ENCODE measurements around the gene OSBP2. TPM values are rescaled to one million over a fixed set of nuclear protein-coding genes. Genes with fewer than 3 reads are reported as not detected.

The OSBP2 gene
- total RNA-seq, 1 experiment from 2014 or later: 6.2 TPM

- H3K27me3 Mint-ChIP-seq (ENCODE audit: insufficient read depth, unreplicated experiment): peaks cover 7% of the 10 kb centered on the region
- intact Hi-C loops (cut with micrococcal nuclease; ENCODE audit: unreplicated experiment): no loop called here
- H3K4me3 Mint-ChIP-seq (ENCODE audit: unreplicated experiment): no peak overlapping the region
- Histone ChIP-seq H3K27me3 (replicated peaks; ENCODE audit: control insufficient read depth, insufficient read depth, low read length) (no peaks in the 10 kb centered on the region), H3K9me3 (no peaks in the 10 kb centered on the region), H3K4me3 (ENCODE audit: low read depth, low read length) (no peak overlapping the region), H3K36me3 (ENCODE audit: control insufficient read depth, insufficient read depth, low read length) (no peaks in the 10 kb centered on the region), H3K4me1 (no peaks in the 10 kb centered on the region)
- BruUV-seq (replicated peaks): no TSS peak
- TF ChIP-seq CTCF (IDR thresholded peaks at IDR 0.05; ENCODE audit: insufficient read depth in 1 of 2, low read depth in 1 of 2, low read length in 1 of 2, severe bottlenecking in 1 of 2, unreplicated experiment in 1 of 2): no peak
- POLR2A ChIA-PET: no interaction called here
- no peak overlapping the region for H3K27ac Mint-ChIP-seq (ENCODE audit: unreplicated experiment)
- CTCF ChIA-PET: no interaction called here
- H3K9me3 Mint-ChIP-seq (ENCODE audit: unreplicated experiment): peaks cover 8% of the 10 kb centered on the region
- H3K36me3 Mint-ChIP-seq (ENCODE audit: insufficient read depth, unreplicated experiment): no peaks in the 10 kb centered on the region
- no peak for DNase-seq
- no peaks in the 10 kb centered on the region for H3K4me1 Mint-ChIP-seq (ENCODE audit: low read depth, unreplicated experiment)
Measured at GRCh38 chr22:30855677-30856518, 161.2 kb downstream of the OSBP2 start.

- no peak overlapping the region for H3K27ac Mint-ChIP-seq (ENCODE audit: unreplicated experiment)
- intact Hi-C loops (cut with micrococcal nuclease; ENCODE audit: unreplicated experiment): no loop called here
- BruUV-seq (replicated peaks): no TSS peak
- POLR2A ChIA-PET: no interaction called here
- H3K4me3 ChIP-seq (ENCODE audit: low read depth, low read length): no peak overlapping the region
- H3K4me1 Mint-ChIP-seq (ENCODE audit: low read depth, unreplicated experiment): no peaks in the 10 kb centered on the region
- no peaks in the 10 kb centered on the region for H3K4me1 ChIP-seq
- no peaks in the 10 kb centered on the region for H3K36me3 ChIP-seq (ENCODE audit: control insufficient read depth, insufficient read depth, low read length)
- no peaks in the 10 kb centered on the region for H3K9me3 ChIP-seq
- CTCF ChIA-PET: no interaction called here
- no peaks in the 10 kb centered on the region for H3K27me3 ChIP-seq (replicated peaks; ENCODE audit: control insufficient read depth, insufficient read depth, low read length)
- TF ChIP-seq CTCF (IDR thresholded peaks at IDR 0.05; ENCODE audit: insufficient read depth in 1 of 2, low read depth in 1 of 2, low read length in 1 of 2, severe bottlenecking in 1 of 2, unreplicated experiment in 1 of 2): no peak
- no peak for DNase-seq
- H3K36me3 Mint-ChIP-seq (ENCODE audit: insufficient read depth, unreplicated experiment): no peaks in the 10 kb centered on the region
- peaks cover 7% of the 10 kb centered on the region for H3K27me3 Mint-ChIP-seq (ENCODE audit: insufficient read depth, unreplicated experiment)
- H3K4me3 Mint-ChIP-seq (ENCODE audit: unreplicated experiment): no peak overlapping the region
- peaks cover 8% of the 10 kb centered on the region for H3K9me3 Mint-ChIP-seq (ENCODE audit: unreplicated experiment)
Measured at GRCh38 chr22:30856741-30857502, 162.2 kb downstream of the OSBP2 start.

- ChIA-PET CTCF (no interaction called here), POLR2A (no interaction called here)
- H3K27me3 Mint-ChIP-seq (ENCODE audit: insufficient read depth, unreplicated experiment): peaks cover 7% of the 10 kb centered on the region
- Histone ChIP-seq H3K36me3 (ENCODE audit: control insufficient read depth, insufficient read depth, low read length) (no peaks in the 10 kb centered on the region), H3K9me3 (no peaks in the 10 kb centered on the region), H3K27me3 (replicated peaks; ENCODE audit: control insufficient read depth, insufficient read depth, low read length) (no peaks in the 10 kb centered on the region), H3K4me1 (no peaks in the 10 kb centered on the region), H3K4me3 (ENCODE audit: low read depth, low read length) (no peak overlapping the region)
- no peaks in the 10 kb centered on the region for H3K36me3 Mint-ChIP-seq (ENCODE audit: insufficient read depth, unreplicated experiment)
- no peak overlapping the region for H3K4me3 Mint-ChIP-seq (ENCODE audit: unreplicated experiment)
- peaks cover 8% of the 10 kb centered on the region for H3K9me3 Mint-ChIP-seq (ENCODE audit: unreplicated experiment)
- intact Hi-C loops (cut with micrococcal nuclease; ENCODE audit: unreplicated experiment): no loop called here
- no peak overlapping the region for H3K27ac Mint-ChIP-seq (ENCODE audit: unreplicated experiment)
- no peak for DNase-seq
- no TSS peak for BruUV-seq (replicated peaks)
- H3K4me1 Mint-ChIP-seq (ENCODE audit: low read depth, unreplicated experiment): no peaks in the 10 kb centered on the region
- no peak for TF ChIP-seq CTCF (IDR thresholded peaks at IDR 0.05; ENCODE audit: insufficient read depth in 1 of 2, low read depth in 1 of 2, low read length in 1 of 2, severe bottlenecking in 1 of 2, unreplicated experiment in 1 of 2)
Measured at GRCh38 chr22:30857791-30858190, 163.1 kb downstream of the OSBP2 start.
